ENCODE results near the gene CSAD. TPM values are rescaled to one million over a fixed set of nuclear protein-coding genes. Genes with fewer than 3 reads are reported as not detected.

Gene CSAD
- total and polyA plus RNA-seq, 2 of the 13 experiments (the other 11 are each of a cell fraction or from before 2014, with no cell fraction given) = 7.2 to 23.5 TPM

DNA sequence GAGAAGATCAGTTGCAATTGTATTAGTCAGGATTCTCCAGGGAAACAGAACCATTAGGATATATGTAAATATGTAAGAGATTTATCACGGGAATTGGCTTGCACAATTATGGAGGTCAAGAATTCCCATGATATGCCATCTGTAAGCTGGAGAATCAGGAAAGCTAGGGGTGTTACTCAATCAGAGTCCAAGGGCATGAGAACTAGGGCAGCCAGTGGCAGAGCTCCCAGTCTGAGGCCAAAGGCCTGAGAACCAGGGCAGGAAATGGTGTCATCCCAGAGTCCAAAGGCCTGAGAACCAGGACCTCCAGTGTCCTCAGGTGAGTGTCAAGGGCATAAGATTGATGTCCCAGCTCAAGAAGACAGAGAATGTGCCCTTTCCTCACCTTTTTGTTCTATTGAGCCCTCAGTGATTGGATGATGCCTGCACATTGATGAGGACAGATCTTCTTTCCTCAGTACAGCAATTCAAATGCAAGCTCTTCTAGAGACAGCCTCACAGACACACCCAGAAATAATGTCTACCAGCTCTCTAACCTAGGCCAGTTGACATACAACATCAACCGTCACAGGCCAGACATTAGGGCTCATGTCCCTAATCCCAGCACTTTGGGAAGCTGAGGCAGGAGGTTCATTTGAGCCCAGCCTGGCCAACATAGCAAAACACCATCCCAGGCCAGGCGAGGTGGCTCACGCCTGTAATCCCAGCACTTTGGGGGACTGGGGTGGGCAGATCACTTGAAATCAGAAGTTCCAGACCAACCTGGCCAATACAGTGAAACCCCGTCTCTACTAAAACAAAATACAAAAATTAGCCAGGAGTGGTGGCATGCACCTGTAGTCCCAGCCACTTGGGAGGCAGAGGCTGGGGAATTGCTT lies 35.1 kb downstream of the CSAD start (continued):
- TF ChIP-seq, protein P1, sequence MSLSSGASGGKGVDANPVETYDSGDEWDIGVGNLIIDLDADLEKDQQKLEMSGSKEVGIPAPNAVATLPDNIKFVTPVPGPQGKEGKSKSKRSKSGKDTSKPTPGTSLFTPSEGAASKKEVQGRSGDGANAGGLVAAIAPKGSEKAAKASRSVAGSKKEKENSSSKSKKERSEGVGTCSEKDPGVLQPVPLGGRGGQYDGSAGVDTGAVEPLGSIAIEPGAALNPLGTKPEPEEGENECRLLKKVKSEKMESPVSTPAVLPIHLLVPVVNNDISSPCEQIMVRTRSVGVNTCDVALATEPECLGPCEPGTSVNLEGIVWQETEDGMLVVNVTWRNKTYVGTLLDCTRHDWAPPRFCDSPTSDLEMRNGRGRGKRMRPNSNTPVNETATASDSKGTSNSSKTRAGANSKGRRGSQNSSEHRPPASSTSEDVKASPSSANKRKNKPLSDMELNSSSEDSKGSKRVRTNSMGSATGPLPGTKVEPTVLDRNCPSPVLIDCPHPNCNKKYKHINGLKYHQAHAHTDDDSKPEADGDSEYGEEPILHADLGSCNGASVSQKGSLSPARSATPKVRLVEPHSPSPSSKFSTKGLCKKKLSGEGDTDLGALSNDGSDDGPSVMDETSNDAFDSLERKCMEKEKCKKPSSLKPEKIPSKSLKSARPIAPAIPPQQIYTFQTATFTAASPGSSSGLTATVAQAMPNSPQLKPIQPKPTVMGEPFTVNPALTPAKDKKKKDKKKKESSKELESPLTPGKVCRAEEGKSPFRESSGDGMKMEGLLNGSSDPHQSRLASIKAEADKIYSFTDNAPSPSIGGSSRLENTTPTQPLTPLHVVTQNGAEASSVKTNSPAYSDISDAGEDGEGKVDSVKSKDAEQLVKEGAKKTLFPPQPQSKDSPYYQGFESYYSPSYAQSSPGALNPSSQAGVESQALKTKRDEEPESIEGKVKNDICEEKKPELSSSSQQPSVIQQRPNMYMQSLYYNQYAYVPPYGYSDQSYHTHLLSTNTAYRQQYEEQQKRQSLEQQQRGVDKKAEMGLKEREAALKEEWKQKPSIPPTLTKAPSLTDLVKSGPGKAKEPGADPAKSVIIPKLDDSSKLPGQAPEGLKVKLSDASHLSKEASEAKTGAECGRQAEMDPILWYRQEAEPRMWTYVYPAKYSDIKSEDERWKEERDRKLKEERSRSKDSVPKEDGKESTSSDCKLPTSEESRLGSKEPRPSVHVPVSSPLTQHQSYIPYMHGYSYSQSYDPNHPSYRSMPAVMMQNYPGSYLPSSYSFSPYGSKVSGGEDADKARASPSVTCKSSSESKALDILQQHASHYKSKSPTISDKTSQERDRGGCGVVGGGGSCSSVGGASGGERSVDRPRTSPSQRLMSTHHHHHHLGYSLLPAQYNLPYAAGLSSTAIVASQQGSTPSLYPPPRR (CRISPR knock-in tag; IDR thresholded peaks at IDR 0.05; ENCODE audit: borderline replicate concordance) = peak; percentile 61; the same call in 1 of the 2 replicates
- TF ChIP-seq ZNF747 (CRISPR knock-in tag; IDR thresholded peaks at IDR 0.05; ENCODE audit: borderline replicate concordance) (peak; percentile 56; the same call in 1 of the 2 replicates), NCOA2 (CRISPR knock-in tag; IDR thresholded peaks at IDR 0.05) (peak; percentile 48), ZNF274 (CRISPR knock-in tag; IDR thresholded peaks at IDR 0.05) (no peak), SSRP1 (CRISPR knock-in tag; IDR thresholded peaks at IDR 0.05) (no peak), ZNF34 (CRISPR knock-in tag; IDR thresholded peaks at IDR 0.05; ENCODE audit: borderline replicate concordance) (no peak), FOXO1 (CRISPR knock-in tag; IDR thresholded peaks at IDR 0.05) (peak; percentile 48; the same call in 1 of the 2 replicates), PHF21A (CRISPR knock-in tag; IDR thresholded peaks at IDR 0.05) (peak; percentile 20; the same call in 1 of the 2 replicates)
- TF ChIP-seq, protein P2, sequence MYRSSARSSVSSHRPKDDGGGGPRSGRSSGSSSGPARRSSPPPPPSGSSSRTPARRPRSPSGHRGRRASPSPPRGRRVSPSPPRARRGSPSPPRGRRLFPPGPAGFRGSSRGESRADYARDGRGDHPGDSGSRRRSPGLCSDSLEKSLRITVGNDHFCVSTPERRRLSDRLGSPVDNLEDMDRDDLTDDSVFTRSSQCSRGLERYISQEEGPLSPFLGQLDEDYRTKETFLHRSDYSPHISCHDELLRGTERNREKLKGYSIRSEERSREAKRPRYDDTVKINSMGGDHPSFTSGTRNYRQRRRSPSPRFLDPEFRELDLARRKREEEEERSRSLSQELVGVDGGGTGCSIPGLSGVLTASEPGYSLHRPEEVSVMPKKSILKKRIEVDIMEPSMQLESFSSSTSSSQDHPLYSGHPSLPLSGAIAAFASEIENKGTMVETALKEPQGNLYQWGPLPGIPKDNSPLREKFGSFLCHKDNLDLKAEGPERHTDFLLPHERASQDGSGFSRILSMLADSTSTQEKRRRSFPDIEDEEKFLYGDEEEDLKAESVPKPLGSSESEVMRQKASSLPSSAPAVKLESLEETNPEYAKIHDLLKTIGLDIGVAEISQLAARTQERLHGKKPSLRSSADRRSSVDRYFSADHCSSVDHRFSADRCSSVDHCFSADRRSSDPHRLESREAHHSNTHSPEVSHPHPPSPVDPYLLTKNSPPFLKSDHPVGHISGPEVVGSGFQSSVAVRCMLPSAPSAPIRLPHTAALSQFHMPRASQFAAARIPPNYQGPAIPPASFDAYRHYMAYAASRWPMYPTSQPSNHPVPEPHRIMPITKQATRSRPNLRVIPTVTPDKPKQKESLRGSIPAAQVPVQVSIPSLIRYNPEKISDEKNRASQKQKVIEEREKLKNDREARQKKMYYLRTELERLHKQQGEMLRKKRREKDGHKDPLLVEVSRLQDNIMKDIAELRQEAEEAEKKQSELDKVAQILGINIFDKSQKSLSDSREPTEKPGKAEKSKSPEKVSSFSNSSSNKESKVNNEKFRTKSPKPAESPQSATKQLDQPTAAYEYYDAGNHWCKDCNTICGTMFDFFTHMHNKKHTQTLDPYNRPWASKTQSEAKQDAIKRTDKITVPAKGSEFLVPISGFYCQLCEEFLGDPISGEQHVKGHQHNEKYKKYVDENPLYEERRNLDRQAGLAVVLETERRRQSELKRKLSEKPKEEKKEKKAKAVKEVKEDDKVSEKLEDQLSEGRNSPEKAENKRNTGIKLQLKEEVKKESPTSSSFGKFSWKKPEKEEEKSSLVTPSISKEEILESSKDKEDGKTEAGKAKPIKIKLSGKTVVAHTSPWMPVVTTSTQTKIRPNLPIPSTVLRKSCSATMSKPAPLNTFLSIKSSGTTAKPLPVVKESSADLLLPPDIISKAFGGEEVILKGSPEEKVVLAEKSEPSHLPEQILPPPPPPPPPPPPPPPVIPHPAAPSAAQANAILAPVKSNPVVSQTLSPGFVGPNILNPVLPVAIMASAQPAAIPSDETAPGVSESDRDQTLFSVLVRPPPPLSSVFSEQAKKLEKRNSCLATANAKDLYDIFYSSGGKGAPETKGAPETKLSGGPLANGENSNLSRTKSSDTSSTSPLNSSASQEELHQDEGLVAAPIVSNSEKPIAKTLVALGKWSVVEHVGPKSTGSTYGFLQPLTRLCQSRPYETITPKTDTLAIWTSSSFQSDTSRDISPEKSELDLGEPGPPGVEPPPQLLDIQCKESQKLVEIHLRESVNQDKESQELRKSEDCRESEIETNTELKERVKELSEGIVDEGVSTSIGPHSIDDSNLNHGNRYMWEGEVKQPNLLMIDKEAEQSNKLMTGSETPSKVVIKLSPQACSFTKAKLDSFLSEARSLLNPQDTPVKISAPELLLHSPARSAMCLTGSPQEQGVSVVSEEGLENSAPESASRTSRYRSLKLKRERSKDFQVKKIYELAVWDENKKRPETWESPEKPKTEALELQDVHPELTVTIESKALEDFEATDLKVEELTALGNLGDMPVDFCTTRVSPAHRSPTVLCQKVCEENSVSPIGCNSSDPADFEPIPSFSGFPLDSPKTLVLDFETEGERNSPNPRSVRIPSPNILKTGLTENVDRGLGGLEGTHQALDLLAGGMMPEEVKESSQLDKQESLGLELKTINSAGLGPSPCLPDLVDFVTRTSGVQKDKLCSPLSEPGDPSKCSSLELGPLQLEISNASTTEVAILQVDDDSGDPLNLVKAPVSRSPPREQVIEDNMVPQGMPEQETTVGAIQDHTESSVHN (CRISPR knock-in tag; IDR thresholded peaks at IDR 0.05) = no peak
- TF ChIP-seq, protein P3, sequence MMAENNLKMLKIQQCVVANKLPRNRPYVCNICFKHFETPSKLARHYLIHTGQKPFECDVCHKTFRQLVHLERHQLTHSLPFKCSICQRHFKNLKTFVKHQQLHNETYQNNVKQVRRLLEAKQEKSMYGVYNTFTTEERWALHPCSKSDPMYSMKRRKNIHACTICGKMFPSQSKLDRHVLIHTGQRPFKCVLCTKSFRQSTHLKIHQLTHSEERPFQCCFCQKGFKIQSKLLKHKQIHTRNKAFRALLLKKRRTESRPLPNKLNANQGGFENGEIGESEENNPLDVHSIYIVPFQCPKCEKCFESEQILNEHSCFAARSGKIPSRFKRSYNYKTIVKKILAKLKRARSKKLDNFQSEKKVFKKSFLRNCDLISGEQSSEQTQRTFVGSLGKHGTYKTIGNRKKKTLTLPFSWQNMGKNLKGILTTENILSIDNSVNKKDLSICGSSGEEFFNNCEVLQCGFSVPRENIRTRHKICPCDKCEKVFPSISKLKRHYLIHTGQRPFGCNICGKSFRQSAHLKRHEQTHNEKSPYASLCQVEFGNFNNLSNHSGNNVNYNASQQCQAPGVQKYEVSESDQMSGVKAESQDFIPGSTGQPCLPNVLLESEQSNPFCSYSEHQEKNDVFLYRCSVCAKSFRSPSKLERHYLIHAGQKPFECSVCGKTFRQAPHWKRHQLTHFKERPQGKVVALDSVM (CRISPR knock-in tag; IDR thresholded peaks at IDR 0.05) = no peak
- TF ChIP-seq, protein P4, sequence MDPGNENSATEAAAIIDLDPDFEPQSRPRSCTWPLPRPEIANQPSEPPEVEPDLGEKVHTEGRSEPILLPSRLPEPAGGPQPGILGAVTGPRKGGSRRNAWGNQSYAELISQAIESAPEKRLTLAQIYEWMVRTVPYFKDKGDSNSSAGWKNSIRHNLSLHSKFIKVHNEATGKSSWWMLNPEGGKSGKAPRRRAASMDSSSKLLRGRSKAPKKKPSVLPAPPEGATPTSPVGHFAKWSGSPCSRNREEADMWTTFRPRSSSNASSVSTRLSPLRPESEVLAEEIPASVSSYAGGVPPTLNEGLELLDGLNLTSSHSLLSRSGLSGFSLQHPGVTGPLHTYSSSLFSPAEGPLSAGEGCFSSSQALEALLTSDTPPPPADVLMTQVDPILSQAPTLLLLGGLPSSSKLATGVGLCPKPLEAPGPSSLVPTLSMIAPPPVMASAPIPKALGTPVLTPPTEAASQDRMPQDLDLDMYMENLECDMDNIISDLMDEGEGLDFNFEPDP (CRISPR knock-in tag; conservative IDR thresholded peaks at IDR 0.05) = no peak

Measured in HepG2 (cell line).